Non-pigmented ciliary epithelial cell (primary cell): ENCODE measurements around the gene TBC1D3C.
"Not testable (repeated sequence)": the region's sequence is repeated elsewhere in the genome, so short reads cannot be mapped to it uniquely, and the experiment has no call there.

ENCODE experiments used
- DNase-seq: peaks from one replicate; pipeline ENCODE4 v3.0.0-alpha.2; 2010; ENCODE audit warnings: low read depth

Gene TBC1D3C

DNA sequence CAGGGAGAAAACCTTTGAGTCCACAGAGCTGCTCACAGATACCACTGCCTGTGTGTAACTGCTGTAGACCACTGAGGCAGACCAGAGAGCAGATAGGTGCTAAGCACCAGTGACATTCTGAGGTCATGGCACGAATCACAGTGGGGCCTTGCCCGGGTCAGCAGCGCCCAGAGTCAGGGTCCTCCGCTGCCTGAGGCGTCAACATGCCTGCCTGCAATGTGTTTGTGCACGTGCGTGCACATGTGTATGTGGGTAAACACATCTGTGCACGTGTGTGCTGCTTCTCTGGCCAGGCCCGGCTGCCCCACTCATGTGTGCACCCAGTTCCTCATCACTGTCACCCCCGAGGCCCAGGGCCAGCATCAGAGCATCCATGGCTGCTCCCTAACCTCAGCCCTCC is at the start of gene TBC1D3C:
Gene TBC1D3C (minus strand): TSS at position 101 of the 400 bp plus-strand sequence. CDS start 1,568 bp downstream, outside the sequence.
- not testable (repeated sequence) for DNase-seq

DNA sequence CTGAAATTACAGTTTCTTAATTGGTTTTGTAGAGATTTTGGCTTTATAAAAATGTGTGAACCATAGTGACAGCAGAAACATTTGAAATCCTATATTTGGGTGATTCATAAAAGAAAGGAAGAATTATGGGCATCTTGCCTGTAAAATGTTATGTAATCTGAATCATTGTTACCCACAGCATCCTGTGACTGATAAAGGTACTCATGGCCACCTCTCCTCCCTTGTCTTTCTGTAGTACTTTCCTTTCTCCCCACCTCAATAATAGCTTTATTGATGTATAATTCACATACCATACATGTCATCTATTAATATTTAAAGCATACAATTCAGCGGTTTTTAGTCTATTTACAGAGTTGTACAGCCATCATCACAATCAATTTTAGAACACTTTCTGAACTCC is 30.8 kb upstream of the TBC1D3C start:
- DNase-seq = not testable (repeated sequence)

DNA sequence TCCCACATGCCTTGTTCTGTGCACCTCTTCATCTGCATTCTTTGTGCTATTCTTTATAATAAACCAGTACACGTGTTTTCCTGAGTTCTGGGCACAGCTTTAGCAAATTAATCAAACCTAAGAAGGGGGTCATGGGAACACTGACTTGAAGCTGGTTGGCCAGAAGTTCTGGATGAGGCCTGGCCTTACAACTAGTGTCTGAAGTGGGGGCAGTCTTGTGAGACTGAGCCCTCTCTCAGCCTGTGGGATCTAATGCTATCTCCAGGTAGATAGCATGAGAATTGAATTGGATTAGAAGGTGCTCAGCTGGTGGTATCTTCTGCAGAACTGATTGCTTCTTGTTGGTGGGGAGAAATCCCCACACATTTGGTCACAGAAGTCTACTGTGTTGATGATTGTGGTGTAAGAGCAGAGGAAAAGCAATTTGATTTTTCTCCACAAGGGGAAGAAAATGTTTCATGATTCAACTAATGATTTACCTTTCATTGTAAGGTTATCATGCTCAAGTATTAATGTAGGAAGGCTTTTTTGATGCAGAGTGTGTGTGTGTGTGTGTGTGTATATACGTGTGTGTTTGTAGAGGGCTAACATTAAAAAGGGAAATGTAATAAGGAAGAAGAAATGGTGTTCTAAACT is 25.7 kb upstream of the TBC1D3C start:
- DNase-seq = not testable (repeated sequence)

DNA sequence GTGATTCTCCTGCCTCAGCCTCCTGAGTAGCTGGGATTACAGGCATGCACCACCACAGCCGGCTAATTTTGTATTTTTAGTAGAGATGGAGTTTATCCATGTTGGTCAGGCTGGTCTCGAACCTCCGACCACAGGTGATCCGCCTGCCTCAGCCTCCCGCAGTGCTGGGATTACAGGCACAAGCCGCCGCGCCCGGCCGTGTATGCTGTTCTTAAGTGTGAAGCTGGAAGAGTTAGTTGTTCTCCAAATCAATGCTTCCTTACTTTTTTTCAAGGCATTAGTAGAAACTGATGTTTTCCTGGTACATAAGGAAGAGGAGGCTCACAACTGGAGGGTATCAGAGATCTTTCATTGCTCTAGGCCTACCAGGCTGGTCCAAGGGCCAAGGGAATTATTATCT is 19.7 kb upstream of the TBC1D3C start:
- DNase-seq = not testable (repeated sequence)

DNA sequence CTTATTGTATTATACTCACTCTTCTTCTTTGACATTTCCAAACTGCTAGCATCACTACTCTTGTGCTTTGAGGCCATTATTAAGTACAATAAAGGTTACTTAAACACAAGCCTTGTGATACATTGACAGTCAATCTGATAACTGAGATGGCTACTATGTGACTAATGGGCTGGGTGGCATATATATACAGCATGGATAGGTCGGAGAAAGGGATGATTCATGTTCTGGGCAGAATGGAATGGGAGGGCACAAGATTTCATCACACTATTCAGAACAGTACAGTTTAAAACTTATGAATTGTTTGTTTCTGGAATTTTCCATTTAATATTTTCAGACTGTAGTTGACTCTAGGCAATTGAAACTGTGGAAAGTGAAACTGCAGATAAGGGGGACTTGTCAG is 18.9 kb upstream of the TBC1D3C start:
- DNase-seq = not testable (repeated sequence)
